ENCODE results near the gene BCAS1. TPM values are rescaled to one million over a fixed set of nuclear protein-coding genes. Genes with fewer than 3 reads are reported as not detected.
A peak's percentile ranks its signal among the peaks of the same experiment; 100 is the strongest.

Gene BCAS1
- total RNA-seq, 2 experiments from 2014 or later = 0.16 to 0.19 TPM

GRCh38 chr20:53916173-53916512 is 154.3 kb downstream of the BCAS1 start:
- no peak for DNase-seq (ENCODE audit: low spot score)
- Histone ChIP-seq H3K36me3 (ENCODE audit: insufficient read depth, low read length) (no peaks in the 10 kb centered on the region), H3K27ac (ENCODE audit: low read depth, low read length, poor library complexity, severe bottlenecking) (peak overlapping the region; percentile 69), H3K4me2 (ENCODE audit: low read length) (peak overlapping the region; percentile 85), H3K4me3 (ENCODE audit: low read depth, low read length, poor library complexity, severe bottlenecking) (peak overlapping the region; percentile 69), H3K4me1 (ENCODE audit: insufficient read depth, low read length, poor library complexity, severe bottlenecking) (peaks cover 77% of the 10 kb centered on the region), H3K9me3 (ENCODE audit: low read length) (peaks cover 6% of the 10 kb centered on the region; the same call in 1 of the 2 replicates), H2AFZ (ENCODE audit: low read length) (peak overlapping the region; percentile 73; the same call in 1 of the 2 replicates), H4K20me1 (ENCODE audit: insufficient read depth, low read length) (no peaks in the 10 kb centered on the region), H3K9me2 (ENCODE audit: insufficient read depth, low read length) (no peaks in the 10 kb centered on the region), H3K79me2 (ENCODE audit: insufficient read depth, low read depth, low read length) (no peaks in the 10 kb centered on the region)
- BruUV-seq (replicated peaks) = no TSS peak
- intact Hi-C loops (cut with micrococcal nuclease; ENCODE audit: unreplicated experiment) = loop anchor here (5.0 kb wide), 1 partner anchor 324 kb away; the partner anchor contains the start of gene ZNF217
- ChIA-PET POLR2A (interaction anchor here (0.5 to 6.3 kb wide), 24 partner anchors 10 to 349 kb away, joined by 3 to 98 read pairs (median 3); no protein-coding TSS in a partner anchor), CTCF (ENCODE audit: unreplicated experiment) (interaction anchor here (0.8 to 2.6 kb wide), 7 partner anchors 16 to 160 kb away, joined by 4 to 13 read pairs (median 7); no protein-coding TSS in a partner anchor)
- TF ChIP-seq EZH2phosphoT487 (IDR thresholded peaks at IDR 0.05; ENCODE audit: borderline replicate concordance, low read depth, low read length) (no peak), CTCF (conservative IDR thresholded peaks at IDR 0.05; ENCODE audit: low read length) (no peak)

- ChIA-PET POLR2A (interaction anchor here (0.5 to 6.3 kb wide), 23 partner anchors 9 to 331 kb away, joined by 3 to 98 read pairs (median 4); no protein-coding TSS in a partner anchor), CTCF (ENCODE audit: unreplicated experiment) (interaction anchor here (0.7 to 2.6 kb wide), 9 partner anchors 15 to 160 kb away, joined by 3 to 13 read pairs (median 4); no protein-coding TSS in a partner anchor)
- BruUV-seq (replicated peaks) = TSS peak; percentile 76
- H3K4me2 ChIP-seq (ENCODE audit: low read length) = peak overlapping the region; percentile 85
- H3K36me3 ChIP-seq (ENCODE audit: insufficient read depth, low read length) = peaks cover 1% of the 10 kb centered on the region; the same call in 1 of the 2 replicates
- no peaks in the 10 kb centered on the region for H4K20me1 ChIP-seq (ENCODE audit: insufficient read depth, low read length)
- H3K9me2 ChIP-seq (ENCODE audit: insufficient read depth, low read length) = no peaks in the 10 kb centered on the region
- H2AFZ ChIP-seq (ENCODE audit: low read length) = peak overlapping the region; percentile 73
- H3K27ac ChIP-seq (ENCODE audit: low read depth, low read length, poor library complexity, severe bottlenecking) = peak overlapping the region; percentile 69
- H3K79me2 ChIP-seq (ENCODE audit: insufficient read depth, low read depth, low read length) = no peaks in the 10 kb centered on the region
- peak; percentile 94 for DNase-seq (ENCODE audit: low spot score)
- peaks cover 73% of the 10 kb centered on the region for H3K4me1 ChIP-seq (ENCODE audit: insufficient read depth, low read length, poor library complexity, severe bottlenecking)
- H3K4me3 ChIP-seq (ENCODE audit: low read depth, low read length, poor library complexity, severe bottlenecking) = peak overlapping the region; percentile 69
- TF ChIP-seq CTCF (conservative IDR thresholded peaks at IDR 0.05; ENCODE audit: low read length) = peak; percentile 97
- TF ChIP-seq EZH2phosphoT487 (IDR thresholded peaks at IDR 0.05; ENCODE audit: borderline replicate concordance, low read depth, low read length) = no peak
- intact Hi-C loops (cut with micrococcal nuclease; ENCODE audit: unreplicated experiment) = loop anchor here (1.0 to 5.0 kb wide), 7 partner anchors 21 to 336 kb away; partner anchors contain the start of gene ZNF217
- peaks cover 11% of the 10 kb centered on the region for H3K9me3 ChIP-seq (ENCODE audit: low read length)
Measured at GRCh38 chr20:53915446-53916172, 154.8 kb downstream of the BCAS1 start.
